Measurements from ENCODE around the gene MPV17L2.

Gene MPV17L2

DNA sequence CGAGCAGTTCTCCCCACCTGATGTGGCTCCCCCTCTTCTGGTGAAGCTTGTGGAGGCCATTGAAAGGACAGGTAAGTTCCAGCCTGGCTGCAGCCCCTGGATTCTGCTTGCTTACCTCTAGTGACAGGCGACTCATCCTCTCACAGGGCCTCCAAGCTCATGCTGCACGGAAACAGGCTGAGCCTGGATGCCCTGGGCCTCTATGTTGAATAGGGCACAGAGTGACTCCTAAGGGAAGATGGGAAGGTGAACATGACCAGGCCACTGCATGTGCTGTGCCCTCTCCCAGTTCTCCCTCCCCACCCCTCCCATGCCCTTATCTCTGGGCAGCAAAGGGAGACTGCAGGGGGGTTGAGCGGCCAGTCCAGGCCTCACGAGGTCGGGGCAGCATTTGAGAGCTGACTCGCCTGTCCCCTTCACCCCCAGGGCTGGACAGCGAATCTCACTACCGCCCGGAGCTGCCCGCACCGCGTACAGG, 32.5 kb upstream of the MPV17L2 start:
- peak; percentile 2; the same call in 2 of the 3 replicates for ATAC-seq
- TF ChIP-seq CSRNP3 (CRISPR knock-in tag; IDR thresholded peaks at IDR 0.05) (no peak), TCF4 (CRISPR knock-in tag; IDR thresholded peaks at IDR 0.05; ENCODE audit: borderline replicate concordance) (no peak), ZC3H10 (CRISPR knock-in tag; IDR thresholded peaks at IDR 0.05) (no peak), TSHZ2 (CRISPR knock-in tag; IDR thresholded peaks at IDR 0.05) (no peak)

GRCh38 chr19:18160971-18161635, 31.9 kb upstream of the MPV17L2 start:
- peak; percentile 67 for ATAC-seq
- TF ChIP-seq TOX (CRISPR knock-in tag; IDR thresholded peaks at IDR 0.05; ENCODE audit: borderline replicate concordance) = no peak
- TF ChIP-seq CSDC2 (CRISPR knock-in tag; IDR thresholded peaks at IDR 0.05) = no peak
- no peak for TF ChIP-seq ARNTL (CRISPR knock-in tag; IDR thresholded peaks at IDR 0.05; ENCODE audit: borderline replicate concordance, low read depth)
- TF ChIP-seq ZC3H10 (CRISPR knock-in tag; IDR thresholded peaks at IDR 0.05) = no peak
- TF ChIP-seq RARB (CRISPR knock-in tag; IDR thresholded peaks at IDR 0.05) = no peak
- no peak for TF ChIP-seq TSHZ2 (CRISPR knock-in tag; IDR thresholded peaks at IDR 0.05)
- no peak for TF ChIP-seq TCF4 (CRISPR knock-in tag; IDR thresholded peaks at IDR 0.05; ENCODE audit: borderline replicate concordance)
- TF ChIP-seq ZNF8 (CRISPR knock-in tag; IDR thresholded peaks at IDR 0.05) = no peak
- TF ChIP-seq ZNF565 (CRISPR knock-in tag; conservative IDR thresholded peaks at IDR 0.05; ENCODE audit: low read depth) = no peak
- TF ChIP-seq ZFP3 (CRISPR knock-in tag; IDR thresholded peaks at IDR 0.05) = no peak
- no peak for TF ChIP-seq SNAI2 (CRISPR knock-in tag; IDR thresholded peaks at IDR 0.05)

DNA sequence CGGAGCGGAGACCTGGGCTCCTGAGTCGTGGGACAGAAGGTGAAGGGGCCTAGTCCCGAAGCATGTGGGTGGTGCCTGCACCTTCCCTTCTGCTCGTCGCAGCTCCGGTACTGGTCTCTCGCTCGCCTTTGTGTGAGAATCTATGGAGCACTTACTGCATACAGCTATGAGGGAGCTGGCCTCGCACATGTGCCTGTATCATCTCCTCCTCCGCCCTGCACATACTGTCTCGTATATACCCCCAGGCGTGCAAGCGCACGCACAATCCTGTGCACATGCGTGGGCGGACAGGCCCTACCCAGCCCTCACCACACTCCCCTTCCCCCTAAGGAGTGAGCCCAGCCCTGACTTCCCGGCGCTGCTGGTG, 31.4 kb upstream of the MPV17L2 start:
- no peak; the same call in 2 of the 3 replicates for ATAC-seq
- no peak for TF ChIP-seq ISL1 (CRISPR knock-in tag; IDR thresholded peaks at IDR 0.05)

DNA sequence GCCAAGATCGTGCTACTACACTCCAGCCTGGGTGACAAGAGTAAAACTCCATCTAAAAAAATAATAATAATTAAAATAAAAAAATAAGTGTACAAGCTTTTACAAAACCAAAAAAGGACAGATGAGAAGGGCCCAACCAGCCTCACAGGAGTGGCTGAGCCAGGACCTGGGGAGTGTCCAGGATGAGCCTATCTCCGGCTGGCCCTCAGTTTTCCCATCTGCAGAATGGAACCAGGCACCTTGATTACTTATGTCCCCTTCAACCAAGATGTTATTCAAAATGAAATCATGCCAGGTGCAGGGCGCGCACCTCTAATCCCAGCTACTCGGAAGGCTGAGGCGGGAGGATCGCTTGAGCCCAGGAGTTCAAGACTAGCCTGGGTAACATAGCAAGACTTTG, 28.9 kb upstream of the MPV17L2 start:
- TF ChIP-seq ZNF8 (CRISPR knock-in tag; IDR thresholded peaks at IDR 0.05) = no peak
- TF ChIP-seq CREB5 (CRISPR knock-in tag; IDR thresholded peaks at IDR 0.05; ENCODE audit: low read depth) = no peak
- no peak for TF ChIP-seq OSR1 (CRISPR knock-in tag; IDR thresholded peaks at IDR 0.05)
- no peak for TF ChIP-seq TCF4 (CRISPR knock-in tag; IDR thresholded peaks at IDR 0.05; ENCODE audit: borderline replicate concordance)
- TF ChIP-seq CSRNP3 (CRISPR knock-in tag; IDR thresholded peaks at IDR 0.05) = no peak
- TF ChIP-seq GLIS3 (CRISPR knock-in tag; IDR thresholded peaks at IDR 0.05) = no peak
- TF ChIP-seq ZFP3 (CRISPR knock-in tag; IDR thresholded peaks at IDR 0.05) = no peak
- TF ChIP-seq ISL1 (CRISPR knock-in tag; IDR thresholded peaks at IDR 0.05) = no peak
- TF ChIP-seq ZNF70 (CRISPR knock-in tag; IDR thresholded peaks at IDR 0.05) = no peak
- TF ChIP-seq, protein P1, sequence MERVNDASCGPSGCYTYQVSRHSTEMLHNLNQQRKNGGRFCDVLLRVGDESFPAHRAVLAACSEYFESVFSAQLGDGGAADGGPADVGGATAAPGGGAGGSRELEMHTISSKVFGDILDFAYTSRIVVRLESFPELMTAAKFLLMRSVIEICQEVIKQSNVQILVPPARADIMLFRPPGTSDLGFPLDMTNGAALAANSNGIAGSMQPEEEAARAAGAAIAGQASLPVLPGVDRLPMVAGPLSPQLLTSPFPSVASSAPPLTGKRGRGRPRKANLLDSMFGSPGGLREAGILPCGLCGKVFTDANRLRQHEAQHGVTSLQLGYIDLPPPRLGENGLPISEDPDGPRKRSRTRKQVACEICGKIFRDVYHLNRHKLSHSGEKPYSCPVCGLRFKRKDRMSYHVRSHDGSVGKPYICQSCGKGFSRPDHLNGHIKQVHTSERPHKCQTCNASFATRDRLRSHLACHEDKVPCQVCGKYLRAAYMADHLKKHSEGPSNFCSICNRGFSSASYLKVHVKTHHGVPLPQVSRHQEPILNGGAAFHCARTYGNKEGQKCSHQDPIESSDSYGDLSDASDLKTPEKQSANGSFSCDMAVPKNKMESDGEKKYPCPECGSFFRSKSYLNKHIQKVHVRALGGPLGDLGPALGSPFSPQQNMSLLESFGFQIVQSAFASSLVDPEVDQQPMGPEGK (CRISPR knock-in tag; IDR thresholded peaks at IDR 0.05; ENCODE audit: borderline replicate concordance) = no peak
- no peak for TF ChIP-seq PPARA (CRISPR knock-in tag; IDR thresholded peaks at IDR 0.05; ENCODE audit: borderline replicate concordance)
- TF ChIP-seq RARB (CRISPR knock-in tag; IDR thresholded peaks at IDR 0.05) = no peak
- no peak for TF ChIP-seq TSHZ2 (CRISPR knock-in tag; IDR thresholded peaks at IDR 0.05)
- no peak for TF ChIP-seq ESRRG (CRISPR knock-in tag; IDR thresholded peaks at IDR 0.05)
- no peak for ATAC-seq
